ENCODE measurements around the gene UBTD1.
"Not testable (repeated sequence)": the region's sequence is repeated elsewhere in the genome, so short reads cannot be mapped to it uniquely, and the experiment has no call there.

Gene UBTD1

DNA sequence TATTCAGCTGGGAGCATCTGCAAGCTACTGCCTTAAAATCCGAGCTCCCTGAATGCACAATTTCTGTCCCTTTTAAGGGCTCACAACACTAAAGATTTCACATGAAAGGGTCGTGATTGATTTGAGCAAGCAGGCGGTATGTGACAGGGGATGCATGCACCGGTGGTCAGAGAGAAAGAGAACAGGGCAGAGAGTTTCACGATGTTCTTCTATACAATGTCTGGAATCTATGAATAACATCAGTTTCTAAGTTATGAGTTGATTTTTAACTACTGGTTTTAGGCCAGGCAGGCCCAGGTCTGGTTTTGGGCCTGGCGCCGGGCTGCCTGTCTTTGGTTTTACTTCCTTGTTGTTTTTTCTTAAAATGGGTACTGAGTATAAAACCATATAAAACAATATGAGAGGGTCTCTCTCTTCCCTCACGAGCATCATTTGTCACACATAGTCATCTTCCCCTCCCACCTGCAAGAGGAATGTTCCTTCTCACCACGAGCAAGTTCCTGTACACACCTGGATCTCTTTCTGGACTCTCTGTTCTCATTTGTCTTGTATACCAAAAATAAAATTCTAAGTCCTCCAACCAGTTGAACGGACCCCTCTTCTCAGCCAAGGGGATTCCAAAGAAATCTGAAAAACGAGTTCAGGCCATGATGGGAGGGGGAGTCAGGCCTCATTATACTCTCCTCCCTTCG, 62.8 kb downstream of the UBTD1 start:
- DNase-seq (ENCODE audit: low read depth in 1 of 2, low spot score in 1 of 2) = not testable (repeated sequence)

DNA sequence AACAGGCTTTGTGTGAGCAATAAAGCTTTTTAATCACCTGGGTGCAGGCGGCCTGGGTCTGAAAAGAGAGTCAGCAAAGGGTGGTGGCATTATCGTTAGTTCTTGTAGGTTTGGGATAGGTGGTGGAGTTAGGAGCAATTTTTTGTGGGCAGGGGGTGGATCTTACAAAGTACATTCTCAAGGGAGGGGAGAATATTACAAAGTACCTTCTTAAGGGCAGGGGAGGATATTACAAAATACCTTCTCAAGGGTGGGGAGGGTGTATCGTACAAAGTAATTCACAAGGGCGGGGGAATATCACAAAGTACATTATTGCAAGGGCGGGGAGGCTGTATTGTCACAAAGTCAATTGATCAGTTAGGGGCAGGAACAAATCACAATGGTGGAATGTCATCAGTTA, 63.6 kb downstream of the UBTD1 start:
- not testable (repeated sequence) for DNase-seq (ENCODE audit: low read depth in 1 of 2, low spot score in 1 of 2)

- no peak for DNase-seq (ENCODE audit: low read depth in 1 of 2, low spot score in 1 of 2)
Observed at GRCh38 chr10:97563337-97563736, 64.6 kb downstream of the UBTD1 start.

DNA sequence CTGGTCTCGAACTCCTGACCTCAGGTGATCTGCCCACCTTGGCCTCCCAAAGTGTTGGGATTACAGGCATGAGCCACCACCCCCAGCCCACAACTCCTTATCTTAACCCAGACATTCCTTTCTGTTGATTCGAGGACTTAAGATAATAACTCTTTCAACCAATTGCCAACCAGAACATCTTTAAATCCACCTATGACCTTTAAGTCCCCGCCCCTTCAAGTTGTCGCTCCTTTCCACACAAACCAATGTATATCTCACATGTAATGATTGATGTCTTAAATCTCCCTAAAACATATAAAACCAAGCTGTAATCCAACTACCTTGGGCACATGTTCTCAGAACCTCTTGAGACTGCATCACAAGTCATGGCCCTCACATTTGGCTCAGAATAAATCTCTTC, 66.1 kb downstream of the UBTD1 start:
- no peak for DNase-seq (ENCODE audit: low read depth in 1 of 2, low spot score in 1 of 2)

GRCh38 chr10:97566336-97566996, 67.7 kb downstream of the UBTD1 start:
- no peak for DNase-seq (ENCODE audit: low read depth in 1 of 2, low spot score in 1 of 2)

GRCh38 chr10:97567891-97568290, 69.2 kb downstream of the UBTD1 start:
- no peak for DNase-seq (ENCODE audit: low read depth in 1 of 2, low spot score in 1 of 2)

GRCh38 chr10:97570146-97570788, 71.5 kb downstream of the UBTD1 start:
- DNase-seq (ENCODE audit: low read depth in 1 of 2, low spot score in 1 of 2) = no peak

- no peak for DNase-seq (ENCODE audit: low read depth in 1 of 2, low spot score in 1 of 2)
Observed at GRCh38 chr10:97570789-97571471, 72.2 kb downstream of the UBTD1 start.

GRCh38 chr10:97571622-97572021, 72.9 kb downstream of the UBTD1 start:
- no peak for DNase-seq (ENCODE audit: low read depth in 1 of 2, low spot score in 1 of 2)

DNA sequence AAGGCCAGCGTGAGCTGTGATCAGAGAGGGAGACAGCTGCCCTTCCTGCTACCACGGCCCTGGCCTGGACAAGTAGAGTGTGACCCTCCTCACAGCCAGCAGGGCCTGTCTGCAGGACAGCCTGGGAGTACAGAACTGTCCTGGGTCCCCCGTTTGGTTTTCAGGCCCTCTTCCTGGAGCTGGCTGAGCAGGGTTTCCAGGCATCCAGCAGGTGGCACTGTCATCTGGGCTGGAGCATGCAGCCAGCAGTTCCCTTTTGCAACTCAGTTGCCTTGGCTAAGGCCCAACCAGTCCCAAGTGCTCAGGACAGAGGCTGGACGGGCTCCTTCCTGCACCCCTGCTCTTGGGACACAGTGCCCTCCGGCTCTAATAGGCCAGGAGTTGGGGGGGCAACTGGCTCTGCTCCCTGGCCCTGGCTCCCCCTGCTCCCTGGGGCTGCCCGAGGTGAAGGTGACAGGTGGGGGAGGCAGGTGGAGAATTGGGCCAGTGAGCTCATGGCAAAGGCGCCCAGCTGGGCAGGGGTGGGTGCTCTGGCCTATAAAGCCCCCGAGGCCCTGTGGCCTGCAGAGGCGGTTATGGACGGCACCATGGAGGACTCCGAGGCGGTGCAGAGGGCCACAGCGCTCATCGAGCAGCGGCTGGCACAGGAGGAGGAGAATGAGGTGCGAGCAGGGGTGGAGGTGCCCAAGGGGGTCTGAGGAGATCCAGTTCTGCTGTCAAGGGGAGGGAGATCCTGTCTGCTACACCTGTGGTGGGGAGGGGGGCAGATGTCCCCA, 73.7 kb downstream of the UBTD1 start, which contains the start of gene ANKRD2:
Gene ANKRD2 (plus strand): TSS at position 566 of the 776 bp plus-strand sequence. CDS start 10 bp downstream, at position 576.
- no peak for DNase-seq (ENCODE audit: low read depth in 1 of 2, low spot score in 1 of 2)

DNA sequence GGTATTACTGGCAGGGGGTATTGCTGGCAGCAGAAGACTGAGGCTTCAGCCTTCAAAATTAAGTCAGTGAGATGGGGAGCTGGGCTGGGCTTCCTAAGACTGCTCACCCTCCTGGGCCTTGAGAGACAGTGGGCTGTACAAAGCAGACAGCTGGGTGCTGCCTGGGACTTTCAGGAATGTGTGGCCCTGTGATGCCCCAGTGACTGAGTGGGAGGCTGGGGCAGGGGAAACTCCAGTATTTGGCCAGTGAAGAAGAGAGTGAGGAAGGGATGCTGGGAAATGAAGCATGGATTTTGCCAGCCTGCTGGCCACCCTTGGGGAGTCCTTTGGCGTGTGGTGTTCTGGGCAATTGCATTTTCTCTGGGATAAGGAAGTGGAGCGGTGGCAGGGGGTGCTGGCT, 74.3 kb downstream of the UBTD1 start:
- DNase-seq (ENCODE audit: low read depth in 1 of 2, low spot score in 1 of 2) = no peak

GRCh38 chr10:97573672-97574071, 74.9 kb downstream of the UBTD1 start:
- no peak for DNase-seq (ENCODE audit: low read depth in 1 of 2, low spot score in 1 of 2)

- DNase-seq (ENCODE audit: low read depth in 1 of 2, low spot score in 1 of 2) = no peak
Observed at GRCh38 chr10:97574374-97575126, 75.8 kb downstream of the UBTD1 start.

DNA sequence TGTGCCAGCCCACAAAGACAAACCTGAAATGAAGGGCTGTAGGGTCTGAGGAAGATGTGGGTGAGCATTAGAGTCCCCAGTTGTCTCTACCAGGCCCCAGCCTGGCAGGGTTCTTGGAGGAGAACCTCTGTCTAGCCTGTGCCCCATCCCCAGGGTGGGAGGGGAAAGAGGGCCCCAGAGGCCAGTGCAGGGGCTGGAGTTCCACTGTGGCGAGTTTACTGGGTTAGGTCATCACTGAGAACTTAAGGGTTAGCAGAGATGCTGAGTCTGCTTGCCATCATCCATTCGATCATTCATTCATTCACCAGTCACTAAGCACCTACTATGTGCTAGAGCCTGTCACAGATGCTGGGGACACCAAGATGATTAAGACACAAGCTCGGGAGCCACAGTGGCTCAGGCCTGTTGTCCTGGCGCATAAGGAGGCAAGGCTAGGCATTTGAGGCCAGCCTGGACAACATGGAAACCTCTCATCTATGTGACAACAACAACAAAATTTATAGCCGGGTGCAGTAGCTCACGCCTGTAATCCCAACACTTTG, 76.5 kb downstream of the UBTD1 start:
- no peak for DNase-seq (ENCODE audit: low read depth in 1 of 2, low spot score in 1 of 2)

DNA sequence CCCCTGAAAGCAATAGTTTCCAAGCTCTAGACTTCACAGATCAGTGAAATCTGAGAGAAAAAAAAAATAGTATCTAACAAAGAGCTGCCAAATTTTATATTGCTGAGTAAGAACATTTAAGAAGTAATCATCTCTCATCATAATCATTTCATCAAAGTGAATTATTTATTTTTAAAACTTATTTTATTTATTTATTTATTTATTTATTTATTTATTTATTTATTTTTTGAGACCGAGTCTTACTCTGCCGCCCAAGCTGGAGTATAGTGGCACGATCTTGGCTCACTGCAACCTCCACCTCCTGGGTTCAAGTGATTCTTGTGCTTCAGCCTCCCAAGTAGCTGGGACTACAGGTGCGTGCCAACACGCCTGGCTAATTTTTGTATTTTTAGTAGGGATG, 77.8 kb downstream of the UBTD1 start:
- not testable (repeated sequence) for DNase-seq (ENCODE audit: low read depth in 1 of 2, low spot score in 1 of 2)

- no peak for DNase-seq (ENCODE audit: low read depth in 1 of 2, low spot score in 1 of 2)
Observed at GRCh38 chr10:97577701-97578100, 79.0 kb downstream of the UBTD1 start.

DNA sequence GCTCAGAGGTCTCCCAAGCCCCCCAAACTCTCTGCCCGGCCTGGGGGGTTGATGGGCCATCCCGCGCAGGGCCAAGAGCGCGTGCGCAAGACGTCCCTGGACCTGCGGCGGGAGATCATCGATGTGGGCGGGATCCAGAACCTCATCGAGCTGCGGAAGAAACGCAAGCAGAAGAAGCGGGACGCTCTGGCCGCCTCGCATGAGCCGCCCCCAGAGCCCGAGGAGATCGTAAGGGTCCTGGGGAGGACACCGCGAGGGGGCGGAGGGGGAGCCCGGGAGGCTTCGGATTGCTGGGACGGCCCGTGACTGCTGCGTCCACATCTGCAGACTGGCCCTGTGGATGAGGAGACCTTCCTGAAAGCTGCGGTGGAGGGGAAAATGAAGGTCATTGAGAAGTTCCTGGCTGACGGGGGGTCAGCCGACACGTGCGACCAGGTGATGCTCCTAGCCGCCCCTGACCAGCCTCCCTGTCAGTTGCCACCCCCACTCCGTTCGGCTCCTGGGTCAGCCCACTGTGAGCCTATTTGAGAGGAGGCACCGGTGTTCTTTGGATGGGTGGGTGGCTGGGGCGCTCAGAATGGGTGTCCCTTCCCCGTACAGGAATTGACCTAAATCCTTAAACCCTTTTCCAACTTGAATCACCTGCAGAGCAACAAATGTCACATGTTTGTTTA, 79.6 kb downstream of the UBTD1 start:
- DNase-seq (ENCODE audit: low read depth in 1 of 2, low spot score in 1 of 2) = no peak

DNA sequence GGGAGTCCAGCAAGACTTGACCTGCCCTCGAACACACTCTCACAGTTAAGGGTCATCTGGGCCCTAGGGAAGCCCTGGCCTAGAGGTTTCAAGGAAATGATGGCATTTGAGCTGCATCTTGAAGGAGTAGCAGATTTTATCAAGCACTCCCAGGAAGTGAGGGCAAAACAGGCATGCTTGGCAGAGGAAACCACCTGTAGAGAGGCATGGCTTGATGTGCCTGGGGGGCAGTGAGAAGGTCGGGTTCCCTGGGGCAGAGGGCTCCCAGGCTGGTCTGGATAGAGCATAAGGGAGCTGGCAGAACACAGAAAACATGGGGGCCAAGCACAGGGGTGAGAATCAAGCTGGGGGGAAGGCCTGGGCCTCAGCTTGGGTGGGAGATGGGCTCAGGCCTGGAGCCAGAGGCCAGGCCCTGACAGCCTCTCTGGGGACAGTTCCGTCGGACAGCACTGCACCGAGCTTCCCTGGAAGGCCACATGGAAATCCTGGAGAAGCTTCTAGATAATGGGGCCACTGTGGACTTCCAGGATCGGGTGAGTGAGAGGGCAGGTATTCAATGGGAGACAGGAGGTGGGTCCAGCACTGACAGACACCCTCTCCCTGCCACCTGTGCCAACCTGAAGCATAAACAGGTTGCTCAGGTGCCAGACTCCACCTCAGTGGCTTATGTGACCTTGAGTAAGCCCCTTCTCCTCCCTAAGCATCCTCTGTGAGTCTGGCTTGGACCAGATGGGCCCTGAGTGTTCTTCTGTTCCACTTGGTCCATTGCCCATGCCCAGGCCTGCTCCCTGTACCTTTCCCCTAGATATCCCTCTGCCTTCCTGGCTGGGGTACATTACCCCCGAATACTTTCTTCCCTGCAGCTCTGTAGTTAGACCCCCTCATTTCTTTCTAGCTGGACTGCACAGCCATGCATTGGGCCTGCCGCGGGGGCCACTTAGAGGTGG, 82.0 kb downstream of the UBTD1 start:
- DNase-seq (ENCODE audit: low read depth in 1 of 2, low spot score in 1 of 2) = no peak

Measured in activated T-helper 1 cell treated with anti-CD3 and anti-CD28 coated beads, Interleukin-2, amount 50 U/mL, for 16 hours (primary cell).